Progenitor cell of endocrine pancreas (in vitro differentiated cells): ENCODE data around the gene ATXN7. TPM values are rescaled to one million over a fixed set of nuclear protein-coding genes. Genes with fewer than 3 reads are reported as not detected.

Experiments used
- DNase-seq: peaks from one replicate; pipeline ENCODE4 v3.0.0; 2021; ENCODE audit warnings: low spot score; ENCODE audit not compliant: unreplicated experiment
- H3K27ac Mint-ChIP-seq: 2 replicates; pipeline ENCODE4 v1.8.0; 2021; ENCODE audit warnings: mild to moderate bottlenecking, moderate library complexity, mixed read lengths
- H3K27me3 Mint-ChIP-seq: 2 replicates; pipeline ENCODE4 v1.8.0; 2021; ENCODE audit warnings: mixed read lengths
- H3K36me3 Mint-ChIP-seq: 2 replicates; pipeline ENCODE4 v1.8.0; 2022; ENCODE audit warnings: mixed read lengths; ENCODE audit not compliant: insufficient read depth
- H3K4me1 Mint-ChIP-seq: 2 replicates; pipeline ENCODE4 v1.8.0; 2021; ENCODE audit warnings: low read depth, mixed read lengths
- H3K4me3 Mint-ChIP-seq: 2 replicates; pipeline ENCODE4 v1.8.0; 2021; ENCODE audit warnings: low read depth, mild to moderate bottlenecking, moderate library complexity, mixed read lengths
- H3K9me3 Mint-ChIP-seq: 2 replicates; pipeline ENCODE4 v1.8.0; 2021; ENCODE audit warnings: low read depth, mixed read lengths
- CTCF ChIP-seq: fragments of 200-600 bp; sonication (generic); IDR thresholded peaks from one replicate; pipeline ENCODE4 v1.5.0; 2021; ENCODE audit warnings: antibody characterized with exemption, mild to moderate bottlenecking; ENCODE audit not compliant: unreplicated experiment
- total RNA-seq: library from RNA; stranded (reverse); gene quantifications from 2 replicates; pipeline ENCODE4 v1.2.1, GENCODE V29; 2021

ATXN7 gene
- total RNA-seq, 1 donor from 2014 or later = 36.7 TPM

GRCh38 chr3:63986831-63987230, 123.2 kb downstream of the ATXN7 start:
- no peak for DNase-seq
- H3K27ac Mint-ChIP-seq = peak overlapping the region; percentile 21
- peaks cover 3% of the 10 kb centered on the region for H3K4me1 Mint-ChIP-seq
- H3K27me3 Mint-ChIP-seq = no peaks in the 10 kb centered on the region
- TF ChIP-seq CTCF = no peak
- H3K36me3 Mint-ChIP-seq = peaks cover 17% of the 10 kb centered on the region
- no peaks in the 10 kb centered on the region for H3K9me3 Mint-ChIP-seq
- no peak overlapping the region for H3K4me3 Mint-ChIP-seq

- Mint-ChIP-seq H3K9me3 (no peaks in the 10 kb centered on the region), H3K27ac (no peak overlapping the region), H3K4me3 (no peak overlapping the region), H3K27me3 (no peaks in the 10 kb centered on the region), H3K4me1 (peaks cover 3% of the 10 kb centered on the region), H3K36me3 (peaks cover 17% of the 10 kb centered on the region)
- DNase-seq = no peak
- TF ChIP-seq CTCF = no peak
Observed at GRCh38 chr3:63988943-63989342, 125.3 kb downstream of the ATXN7 start.

GRCh38 chr3:63990204-63990603, 126.5 kb downstream of the ATXN7 start:
- H3K27ac Mint-ChIP-seq = peak overlapping the region; percentile 88
- no peak overlapping the region for H3K4me3 Mint-ChIP-seq
- H3K36me3 Mint-ChIP-seq = peaks cover 15% of the 10 kb centered on the region
- no peaks in the 10 kb centered on the region for H3K27me3 Mint-ChIP-seq
- peaks cover 3% of the 10 kb centered on the region for H3K4me1 Mint-ChIP-seq
- no peak for TF ChIP-seq CTCF
- DNase-seq = no peak
- H3K9me3 Mint-ChIP-seq = no peaks in the 10 kb centered on the region

DNA sequence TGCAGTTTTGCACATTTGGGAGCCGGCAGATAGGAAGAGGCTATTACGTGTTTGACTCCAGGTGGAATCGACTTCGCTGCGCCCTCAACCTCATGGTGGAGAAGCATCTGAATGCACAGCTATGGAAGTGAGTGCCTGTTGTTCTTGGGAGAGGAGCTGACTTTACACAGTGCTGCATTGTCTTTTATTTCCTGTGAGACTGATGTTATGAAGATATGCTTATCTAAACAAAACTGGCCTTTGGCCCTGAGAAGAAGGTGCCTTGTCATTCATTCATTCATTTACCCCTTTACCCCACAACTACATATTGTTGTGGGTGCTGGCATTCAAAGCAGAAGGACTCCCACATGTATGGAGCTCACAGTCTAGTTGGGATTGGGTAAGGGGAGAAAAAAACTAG, 127.1 kb downstream of the ATXN7 start:
- Mint-ChIP-seq H3K4me1 (peaks cover 3% of the 10 kb centered on the region), H3K4me3 (no peak overlapping the region), H3K27me3 (no peaks in the 10 kb centered on the region), H3K9me3 (no peaks in the 10 kb centered on the region), H3K27ac (peak overlapping the region; percentile 88), H3K36me3 (peaks cover 16% of the 10 kb centered on the region)
- no peak for TF ChIP-seq CTCF
- DNase-seq = no peak

DNA sequence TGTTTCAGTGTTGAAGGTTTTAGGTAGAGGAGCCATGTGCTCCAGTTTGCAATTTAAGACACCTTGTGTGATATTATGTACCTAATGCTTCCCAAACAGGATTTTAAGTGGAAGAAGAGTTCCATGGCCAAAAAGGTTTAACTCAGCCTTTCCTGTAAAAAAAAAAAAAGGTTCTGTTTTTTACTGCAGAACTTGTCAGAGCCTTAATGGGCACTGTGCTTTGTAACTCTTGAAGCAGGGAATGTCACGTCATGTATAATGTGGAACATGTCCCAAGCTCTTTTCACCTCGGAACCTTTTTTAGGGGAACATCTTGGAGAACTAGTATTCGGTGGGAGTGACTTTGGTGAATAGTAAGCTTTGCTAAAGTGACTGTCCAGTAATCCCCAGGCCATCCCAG, 128.0 kb downstream of the ATXN7 start:
- Mint-ChIP-seq H3K9me3 (no peaks in the 10 kb centered on the region), H3K4me3 (no peak overlapping the region), H3K4me1 (peaks cover 3% of the 10 kb centered on the region), H3K27ac (no peak overlapping the region), H3K36me3 (peaks cover 24% of the 10 kb centered on the region), H3K27me3 (no peaks in the 10 kb centered on the region)
- no peak for TF ChIP-seq CTCF
- DNase-seq = no peak
